K562 (cell line): Measurements from ENCODE around the gene TDRKH. TPM values are rescaled to one million over a fixed set of nuclear protein-coding genes. Genes with fewer than 3 reads are reported as not detected.

ENCODE experiments used
- ATAC-seq: fragments of 200-7000 bp; cut with Tn5 transposase; 3 replicates; pipeline ENCODE4 v1.9.1; 2020; ENCODE audit warnings: moderate library complexity
- BruUV-seq: library from RNA; stranded (reverse); fragments of 400-500 nt; replicated peaks from 2 replicates; lab custom pipeline; 2021; lab: Mats Ljungman, UMichigan
- CTCF ChIA-PET: fragments of 300-600 bp; formaldehyde crosslinking; extraction: SDS; loops from one replicate; lab custom pipeline; 2021; ENCODE audit warnings: low intra/inter-chr PET ratio; lab: Yijun Ruan, JAX
- POLR2A ChIA-PET: fragments of 300-600, 350-650 bp; sonication (Branson Sonifier 250); formaldehyde crosslinking; extraction: SDS; loops from one replicate; lab custom pipeline; 2021; ENCODE audit warnings: antibody characterized with exemption, inconsistent platforms; lab: Yijun Ruan, JAX
- DNase-seq, 4 experiments: peaks; one replicate each; pipeline versions ENCODE4 v3.0.0 to v3.0.0-alpha.2; 2011 to 2018; ENCODE audit warnings: low spot score in 3 of 4, mixed read lengths in 3 of 4; ENCODE audit errors: extremely low read depth in 1 of 4
- FAIRE-seq: peaks from 2 replicates; lab custom pipeline; 2011; peaks lifted over from hg19 to GRCh38; lab: Jason Lieb, UNC
- H2AFZ ChIP-seq: 2 replicates; pipeline ENCODE4 v1.6.0; 2011; ENCODE audit warnings: low read depth, low read length, control low read depth, inconsistent platforms
- H3K27ac ChIP-seq: fragments of 200-600 bp; 3 replicates; pipeline ENCODE4 v1.8.0; 2011; ENCODE audit warnings: low read depth, mild to moderate bottlenecking, control low read depth, inconsistent platforms, low read length, moderate library complexity, mixed read lengths; ENCODE audit errors: extremely low read depth
- H3K27me3 ChIP-seq, 2 experiments: fragments of 300-600 bp in 1 of 2; 2 replicates in 1 of 2; 3 replicates in 1 of 2; pipeline versions ENCODE4 v1.6.0 to v1.8.0; 2011; ENCODE audit warnings: inconsistent platforms in 2 of 2, low read length in 2 of 2, mild to moderate bottlenecking in 1 of 2, mixed read lengths in 1 of 2, moderate library complexity in 1 of 2; ENCODE audit not compliant: control insufficient read depth in 2 of 2, insufficient read depth in 2 of 2
- H3K36me3 ChIP-seq: fragments of 300-600 bp; 3 replicates; pipeline ENCODE4 v1.8.0; 2011; ENCODE audit warnings: mild to moderate bottlenecking, low read length, inconsistent platforms; ENCODE audit not compliant: control insufficient read depth, insufficient read depth
- H3K4me1 ChIP-seq, 2 experiments: fragments of 200-600 bp in 1 of 2; replicated peaks in 1 of 2; 2 replicates in 1 of 2; 3 replicates in 1 of 2; pipeline versions ENCODE4 v1.5.1 to v1.8.0; 2011; ENCODE audit warnings: inconsistent platforms in 2 of 2, low read length in 2 of 2, mild to moderate bottlenecking in 1 of 2, mixed read lengths in 1 of 2, moderate library complexity in 1 of 2; ENCODE audit not compliant: control insufficient read depth in 2 of 2, insufficient read depth in 2 of 2
- H3K4me2 ChIP-seq: 2 replicates; pipeline ENCODE4 v1.6.1; 2011; ENCODE audit warnings: low read length, control low read depth, inconsistent platforms, mixed read lengths; ENCODE audit not compliant: insufficient read depth
- H3K4me3 ChIP-seq: fragments of 200-600 bp; sonication (generic), shearing (Covaris generic); 2 replicates; pipeline ENCODE4 v1.5.1; 2016; ENCODE audit warnings: control low read depth, inconsistent platforms
- H3K79me2 ChIP-seq: fragments of 200-600 bp; 3 replicates; pipeline ENCODE4 v1.8.0; 2011; ENCODE audit warnings: low read length, inconsistent platforms; ENCODE audit not compliant: control insufficient read depth, insufficient read depth
- H3K9ac ChIP-seq, 2 experiments: 2 replicates each; pipeline versions ENCODE4 v1.6.0 to v1.6.1; 2011; ENCODE audit warnings: low read depth in 2 of 2, low read length in 2 of 2, control low read depth in 1 of 2, inconsistent platforms in 1 of 2, mild to moderate bottlenecking in 1 of 2, mixed read lengths in 1 of 2; ENCODE audit not compliant: insufficient read depth in 1 of 2
- H3K9me1 ChIP-seq: one replicate; pipeline ENCODE4 v1.6.0; 2011; ENCODE audit warnings: inconsistent platforms, mild to moderate bottlenecking, low read length, moderate library complexity; ENCODE audit not compliant: control insufficient read depth, insufficient read depth
- H3K9me3 ChIP-seq: replicated peaks from 2 replicates; pipeline ENCODE4 v1.5.1; 2011; ENCODE audit warnings: low read depth, low read length, inconsistent platforms; ENCODE audit not compliant: control insufficient read depth, insufficient read depth
- H4K20me1 ChIP-seq: replicated peaks from 2 replicates; pipeline ENCODE4 v1.6.1; 2011; ENCODE audit warnings: low read length, inconsistent platforms, mixed read lengths; ENCODE audit not compliant: control insufficient read depth, insufficient read depth
- CBFA2T2 ChIP-seq: fragments of 450-650 bp; conservative IDR thresholded peaks from 2 replicates; pipeline ENCODE4 v1.6.1; 2017; ENCODE audit warnings: mild to moderate bottlenecking
- CBFA2T3 ChIP-seq: fragments of 450-650 bp; IDR thresholded peaks from 2 replicates; pipeline ENCODE4 v1.6.1; 2017
- CREBBP ChIP-seq: IDR thresholded peaks from one replicate; pipeline ENCODE4 v1.6.1; 2012; ENCODE audit warnings: low read depth, mild to moderate bottlenecking, control low read depth, inconsistent platforms, low read length
- MECOM ChIP-seq: fragments of 250-450 bp; sonication (Bioruptor Pico); IDR thresholded peaks from 2 replicates; pipeline ENCODE4 v1.8.0; 2022; ENCODE audit warnings: inconsistent platforms
- NCOA2 ChIP-seq, 2 experiments: fragments of 450-650 bp; IDR thresholded peaks; 2 replicates each; pipeline ENCODE4 v1.6.1; 2018; ENCODE audit warnings: mild to moderate bottlenecking in 2 of 2, moderate library complexity in 1 of 2; ENCODE audit not compliant: partially characterized antibody in 2 of 2
- SAFB ChIP-seq: fragments of 200-400 bp; formaldehyde crosslinking; IDR thresholded peaks from 2 replicates; pipeline ENCODE4 v1.6.1; 2017; ENCODE audit warnings: low read depth, low read length, borderline replicate concordance
- TAL1 ChIP-seq: fragments of 450-650 bp; IDR thresholded peaks from 2 replicates; pipeline ENCODE4 v1.6.1; 2016; ENCODE audit warnings: mild to moderate bottlenecking
- ZBTB7A ChIP-seq: IDR thresholded peaks from 2 replicates; pipeline ENCODE4 v1.6.1; 2011; ENCODE audit warnings: low read depth, mild to moderate bottlenecking, low read length, moderate library complexity, borderline replicate concordance; ENCODE audit not compliant: control insufficient read depth
- ZKSCAN8 ChIP-seq: fragments of 200-800 bp; sonication (Bioruptor generic); IDR thresholded peaks from 2 replicates; pipeline ENCODE4 v1.6.1; 2016; ENCODE audit warnings: missing genetic modification characterization, missing compliant biosample characterization
- ZNF584 ChIP-seq: fragments of 200-800 bp; sonication (Bioruptor generic); IDR thresholded peaks from 2 replicates; pipeline ENCODE4 v1.6.1; 2016; ENCODE audit warnings: low read depth, mild to moderate bottlenecking, missing genetic modification characterization, missing compliant biosample characterization
- WGBS: fragments of 100-300 bp; shearing (Covaris generic); methylation state at CpG from one replicate; pipeline ENCODE4 v1.1.6; 2016; ENCODE audit warnings: low coverage, mixed read lengths; ENCODE audit not compliant: insufficient coverage; ENCODE audit errors: missing lambda C conversion rate; 5-methylcytosine and 5-hydroxymethylcytosine counted together
- in situ Hi-C: fragments of 300-500 bp; cut with MboI; formaldehyde crosslinking; loops from 4 replicates; pipeline ENCODE4 v1.15.0; 2018; ENCODE audit warnings: inconsistent platforms, mixed read lengths
- intact Hi-C: fragments of 100-400 bp; cut with micrococcal nuclease; formaldehyde crosslinking; loops from 2 replicates; pipeline ENCODE4 v1.14.2; 2022
- polyA plus RNA-seq, 8 experiments: library from polyadenylated mRNA; depleted of rRNA in 4 of 8; stranded (reverse) in 5 of 8; unstranded in 3 of 8; fragments of >200 nt; fragmentation: Nextera tagmentation in 2 of 8; fragmentation: Illumina TruSeq in 1 of 8; extraction: Ambion mirVana in 2 of 8; extraction: Trizol in 1 of 8; gene quantifications; 2 replicates each; pipeline versions ENCODE4 v1.2.1 to v1.2.3, GENCODE V29; 2011 to 2014; ENCODE audit warnings: inconsistent platforms in 1 of 8, missing spikeins in 1 of 8
- total RNA-seq, 7 experiments: library from RNA; depleted of rRNA in 6 of 7; stranded (reverse); fragments of >200 nt in 6 of 7; fragmentation: Illumina TruSeq in 2 of 7; extraction: Trizol in 2 of 7; gene quantifications; 2 replicates each; pipeline versions ENCODE4 v1.2.1 to v1.2.3, GENCODE V29; 2011 to 2021; ENCODE audit warnings: low replicate concordance in 1 of 7
- TF ChIP-seq, protein P1 (sequence below): fragments of 250-450 bp; sonication (Bioruptor Pico); IDR thresholded peaks from 2 replicates; pipeline ENCODE4 v1.9.0; 2021; ENCODE audit warnings: mild to moderate bottlenecking
- TF ChIP-seq, protein P2 (sequence below), 2 experiments: fragments of 450-650 bp in 1 of 2; sonication (generic) in 1 of 2; formaldehyde crosslinking in 1 of 2; IDR thresholded peaks in 1 of 2; conservative IDR thresholded peaks in 1 of 2; 2 replicates each; pipeline versions ENCODE4 v1.6.1 to v1.8.1; 2016 to 2023; ENCODE audit warnings: mild to moderate bottlenecking in 2 of 2, moderate library complexity in 2 of 2, inconsistent platforms in 1 of 2, missing genetic modification reagents in 1 of 2
- TF ChIP-seq, protein P3 (sequence below): sonication (generic); formaldehyde crosslinking; IDR thresholded peaks from 2 replicates; pipeline ENCODE4 v1.8.0; 2022; ENCODE audit warnings: mild to moderate bottlenecking, missing genetic modification reagents
- TF ChIP-seq, protein P4 (sequence below): sonication (generic); formaldehyde crosslinking; IDR thresholded peaks from 2 replicates; pipeline ENCODE4 v1.8.0; 2022; ENCODE audit warnings: mild to moderate bottlenecking, missing genetic modification reagents

The TDRKH gene
- total and polyA plus RNA-seq, 9 of the 15 experiments (the other 6 are each of a cell fraction or from before 2014, with no cell fraction given): 4.3 to 21.3 (median 8.4) TPM

DNA sequence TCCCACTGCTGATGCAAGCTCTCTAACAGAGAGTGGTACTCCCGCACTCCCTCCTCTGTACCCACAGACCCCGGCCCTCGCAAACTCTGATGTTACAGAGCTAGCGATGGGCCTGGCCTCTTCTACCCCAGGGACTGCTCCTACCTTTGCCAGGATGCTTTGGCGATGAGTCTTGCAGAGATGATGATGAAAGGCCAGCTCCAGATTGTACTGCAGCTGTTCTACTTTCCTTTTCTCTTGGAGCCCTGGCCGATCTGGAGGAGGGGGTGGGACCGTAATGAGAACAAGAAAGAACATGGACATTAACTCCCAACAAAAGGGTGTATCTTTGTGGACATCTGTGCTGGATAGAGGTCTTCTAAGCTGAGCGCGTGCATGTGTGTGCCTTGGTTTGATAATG is 20.9 kb upstream of the TDRKH start (continued):
- TF ChIP-seq, protein P1, sequence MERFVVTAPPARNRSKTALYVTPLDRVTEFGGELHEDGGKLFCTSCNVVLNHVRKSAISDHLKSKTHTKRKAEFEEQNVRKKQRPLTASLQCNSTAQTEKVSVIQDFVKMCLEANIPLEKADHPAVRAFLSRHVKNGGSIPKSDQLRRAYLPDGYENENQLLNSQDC (CRISPR knock-in tag): no peak
- TF ChIP-seq CBFA2T2: no peak
- TF ChIP-seq CBFA2T3: peak; percentile 30; the same call in 1 of the 2 replicates
- TF ChIP-seq, protein P2, sequence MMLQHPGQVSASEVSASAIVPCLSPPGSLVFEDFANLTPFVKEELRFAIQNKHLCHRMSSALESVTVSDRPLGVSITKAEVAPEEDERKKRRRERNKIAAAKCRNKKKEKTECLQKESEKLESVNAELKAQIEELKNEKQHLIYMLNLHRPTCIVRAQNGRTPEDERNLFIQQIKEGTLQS (IDR thresholded peaks at IDR 0.05): peak; percentile 23; the same call in 1 of the 2 replicates
- TF ChIP-seq, protein P2 (CRISPR knock-in tag; conservative IDR thresholded peaks at IDR 0.05): no peak
- TF ChIP-seq ZBTB7A: no peak
- peak; percentile 43; the same call in 1 of the 2 replicates for TF ChIP-seq TAL1
- TF ChIP-seq, all 486 proteins: peak for 3

DNA sequence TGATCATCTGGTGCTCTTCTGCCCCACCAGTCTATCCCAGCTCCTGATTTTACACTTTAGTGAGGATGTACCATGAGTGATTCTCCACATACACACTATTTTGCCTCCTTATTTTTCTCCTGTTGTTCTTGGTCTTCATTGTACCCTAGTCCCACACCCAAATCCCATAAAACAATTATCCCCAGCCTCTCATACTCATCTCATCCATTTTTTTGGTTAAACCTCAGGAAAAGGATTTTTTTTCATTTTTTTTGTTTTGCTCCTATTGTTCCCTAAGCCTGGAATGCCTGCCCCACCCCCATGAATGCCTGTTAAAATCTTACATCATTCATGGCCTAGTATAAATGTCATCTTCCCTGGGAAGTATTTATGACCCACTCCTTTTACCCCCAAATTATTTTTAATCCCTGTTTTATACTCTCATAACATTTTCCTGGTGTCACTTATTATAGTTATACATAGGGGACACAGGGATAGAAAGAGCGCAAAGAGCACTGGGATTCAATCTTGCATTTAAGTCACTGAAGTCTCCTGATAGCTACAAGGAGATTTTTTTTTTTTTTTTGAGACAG is 19.8 kb upstream of the TDRKH start:
- Histone ChIP-seq H3K4me2 (no peak overlapping the region), H2AFZ (no peak overlapping the region), H3K4me3 (no peak overlapping the region), H3K36me3 (no peaks in the 10 kb centered on the region), H3K27me3 (peaks cover 53 to 74% of the 10 kb centered on the region in 2 experiments), H4K20me1 (peaks cover under 1% of the 10 kb centered on the region; the same call in 1 of the 2 replicates), H3K9ac (no peak overlapping the region), H3K9me3 (no peaks in the 10 kb centered on the region), H3K79me2 (no peaks in the 10 kb centered on the region), H3K27ac (no peak overlapping the region), H3K4me1 (no peaks in the 10 kb centered on the region), H3K9me1 (no peaks in the 10 kb centered on the region)
- intact Hi-C loops (no loop called here), in situ Hi-C loops (no loop called here)
- no TSS peak for BruUV-seq
- ATAC-seq (no peak), DNase-seq (no peak), FAIRE-seq (no peak)
- WGBS: 25% methylated on average over 1 of the region's 1 CpG
- ChIA-PET POLR2A (interaction anchor here (0.9 kb wide), 1 partner anchor 550 kb away, joined by 3 read pairs; no protein-coding TSS in a partner anchor), CTCF (no interaction called here)
- TF ChIP-seq, protein P3, sequence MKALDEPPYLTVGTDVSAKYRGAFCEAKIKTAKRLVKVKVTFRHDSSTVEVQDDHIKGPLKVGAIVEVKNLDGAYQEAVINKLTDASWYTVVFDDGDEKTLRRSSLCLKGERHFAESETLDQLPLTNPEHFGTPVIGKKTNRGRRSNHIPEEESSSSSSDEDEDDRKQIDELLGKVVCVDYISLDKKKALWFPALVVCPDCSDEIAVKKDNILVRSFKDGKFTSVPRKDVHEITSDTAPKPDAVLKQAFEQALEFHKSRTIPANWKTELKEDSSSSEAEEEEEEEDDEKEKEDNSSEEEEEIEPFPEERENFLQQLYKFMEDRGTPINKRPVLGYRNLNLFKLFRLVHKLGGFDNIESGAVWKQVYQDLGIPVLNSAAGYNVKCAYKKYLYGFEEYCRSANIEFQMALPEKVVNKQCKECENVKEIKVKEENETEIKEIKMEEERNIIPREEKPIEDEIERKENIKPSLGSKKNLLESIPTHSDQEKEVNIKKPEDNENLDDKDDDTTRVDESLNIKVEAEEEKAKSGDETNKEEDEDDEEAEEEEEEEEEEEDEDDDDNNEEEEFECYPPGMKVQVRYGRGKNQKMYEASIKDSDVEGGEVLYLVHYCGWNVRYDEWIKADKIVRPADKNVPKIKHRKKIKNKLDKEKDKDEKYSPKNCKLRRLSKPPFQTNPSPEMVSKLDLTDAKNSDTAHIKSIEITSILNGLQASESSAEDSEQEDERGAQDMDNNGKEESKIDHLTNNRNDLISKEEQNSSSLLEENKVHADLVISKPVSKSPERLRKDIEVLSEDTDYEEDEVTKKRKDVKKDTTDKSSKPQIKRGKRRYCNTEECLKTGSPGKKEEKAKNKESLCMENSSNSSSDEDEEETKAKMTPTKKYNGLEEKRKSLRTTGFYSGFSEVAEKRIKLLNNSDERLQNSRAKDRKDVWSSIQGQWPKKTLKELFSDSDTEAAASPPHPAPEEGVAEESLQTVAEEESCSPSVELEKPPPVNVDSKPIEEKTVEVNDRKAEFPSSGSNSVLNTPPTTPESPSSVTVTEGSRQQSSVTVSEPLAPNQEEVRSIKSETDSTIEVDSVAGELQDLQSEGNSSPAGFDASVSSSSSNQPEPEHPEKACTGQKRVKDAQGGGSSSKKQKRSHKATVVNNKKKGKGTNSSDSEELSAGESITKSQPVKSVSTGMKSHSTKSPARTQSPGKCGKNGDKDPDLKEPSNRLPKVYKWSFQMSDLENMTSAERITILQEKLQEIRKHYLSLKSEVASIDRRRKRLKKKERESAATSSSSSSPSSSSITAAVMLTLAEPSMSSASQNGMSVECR: no peak
- TF ChIP-seq NCOA2 (IDR thresholded peaks at IDR 0.05; ENCODE audit: partially characterized antibody in 2 of 2) (no peak), MECOM (CRISPR knock-in tag) (no peak), ZKSCAN8 (CRISPR knock-in tag) (no peak), ZNF584 (CRISPR knock-in tag) (no peak), CREBBP (no peak), ZBTB7A (no peak), SAFB (no peak)
- TF ChIP-seq, protein P4, sequence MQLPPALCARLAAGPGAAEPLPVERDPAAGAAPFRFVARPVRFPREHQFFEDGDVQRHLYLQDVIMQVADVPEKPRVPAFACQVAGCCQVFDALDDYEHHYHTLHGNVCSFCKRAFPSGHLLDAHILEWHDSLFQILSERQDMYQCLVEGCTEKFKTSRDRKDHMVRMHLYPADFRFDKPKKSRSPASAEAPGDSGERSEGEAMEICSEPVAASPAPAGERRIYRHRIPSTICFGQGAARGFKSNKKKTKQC: no peak
